ENCODE results near the gene LRRC4.

Gene LRRC4

DNA sequence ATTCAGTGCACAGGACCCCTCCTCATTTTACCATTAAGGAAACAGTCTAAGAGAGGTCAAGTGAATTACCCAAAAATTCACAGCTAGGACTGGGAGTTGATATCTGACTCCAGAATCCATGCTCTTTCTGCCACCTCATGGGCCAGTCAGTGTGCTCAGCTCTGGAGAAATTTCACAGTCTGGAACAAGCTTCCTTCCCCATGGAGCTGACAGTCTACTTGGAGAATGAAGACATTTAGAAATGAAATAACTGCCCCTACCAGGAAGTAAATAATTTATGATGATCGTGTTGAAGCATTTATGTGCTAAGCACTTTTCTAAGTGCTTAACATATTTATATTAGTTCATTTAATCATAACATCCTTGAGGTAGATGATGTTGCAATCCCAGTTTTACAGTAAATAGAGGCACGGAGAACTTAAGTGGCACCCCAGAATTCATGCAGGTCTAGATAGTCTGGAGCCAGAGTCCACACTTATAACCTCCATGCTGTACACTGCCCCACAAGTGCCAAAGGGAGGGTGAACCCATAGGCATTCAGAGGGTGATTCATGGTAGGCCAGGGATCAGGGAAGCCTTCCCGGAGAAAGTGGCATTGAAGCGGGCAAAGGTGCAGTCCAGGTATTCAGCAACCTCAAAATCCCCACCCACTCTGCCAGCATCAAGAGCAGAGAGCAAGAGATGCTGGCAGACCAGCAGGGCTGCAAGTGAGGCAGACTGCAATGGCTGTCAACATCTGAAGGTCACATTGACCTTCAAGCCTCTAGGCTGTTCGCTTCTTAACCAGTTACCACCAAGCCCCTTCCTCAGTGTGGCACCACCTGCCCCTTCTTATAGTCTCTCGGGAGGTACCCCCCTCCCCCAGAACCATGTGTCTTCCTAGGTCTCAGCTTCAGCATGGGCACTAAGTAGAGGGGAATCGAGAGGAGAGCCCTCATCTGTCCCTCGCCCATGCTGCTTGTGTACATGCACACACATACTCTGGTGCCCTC is 38.4 kb upstream of the LRRC4 start:
- no peaks in the 10 kb centered on the region for H3K4me1 ChIP-seq (ENCODE audit: control insufficient read depth, insufficient read depth, low read length)
- H3K4me3 ChIP-seq (ENCODE audit: low read depth, low read length) = no peak overlapping the region
- ChIA-PET CTCF (interaction anchor here (1.2 to 1.7 kb wide), 2 partner anchors 139 to 361 kb away, joined by 7 to 12 read pairs; no protein-coding TSS in a partner anchor), POLR2A (no interaction called here)
- H3K27ac ChIP-seq (ENCODE audit: extremely low read depth, low read depth, low read length) = no peak overlapping the region
- H3K36me3 ChIP-seq (ENCODE audit: control insufficient read depth in 2 of 2, insufficient read depth in 1 of 2, low read length in 2 of 2) = peaks cover 0 to 4% of the 10 kb centered on the region in 2 experiments; a peak in 1 of 3 replicates
- no peaks in the 10 kb centered on the region for H3K9me3 ChIP-seq (ENCODE audit: control insufficient read depth, insufficient read depth, low read depth, low read length)
- TF ChIP-seq GLI4 (tag by site-specific recombination; IDR thresholded peaks at IDR 0.05) = no peak
- no peak for TF ChIP-seq ZNF76 (tag by site-specific recombination; IDR thresholded peaks at IDR 0.05; ENCODE audit: borderline replicate concordance, low read depth)
- TF ChIP-seq, protein P1, sequence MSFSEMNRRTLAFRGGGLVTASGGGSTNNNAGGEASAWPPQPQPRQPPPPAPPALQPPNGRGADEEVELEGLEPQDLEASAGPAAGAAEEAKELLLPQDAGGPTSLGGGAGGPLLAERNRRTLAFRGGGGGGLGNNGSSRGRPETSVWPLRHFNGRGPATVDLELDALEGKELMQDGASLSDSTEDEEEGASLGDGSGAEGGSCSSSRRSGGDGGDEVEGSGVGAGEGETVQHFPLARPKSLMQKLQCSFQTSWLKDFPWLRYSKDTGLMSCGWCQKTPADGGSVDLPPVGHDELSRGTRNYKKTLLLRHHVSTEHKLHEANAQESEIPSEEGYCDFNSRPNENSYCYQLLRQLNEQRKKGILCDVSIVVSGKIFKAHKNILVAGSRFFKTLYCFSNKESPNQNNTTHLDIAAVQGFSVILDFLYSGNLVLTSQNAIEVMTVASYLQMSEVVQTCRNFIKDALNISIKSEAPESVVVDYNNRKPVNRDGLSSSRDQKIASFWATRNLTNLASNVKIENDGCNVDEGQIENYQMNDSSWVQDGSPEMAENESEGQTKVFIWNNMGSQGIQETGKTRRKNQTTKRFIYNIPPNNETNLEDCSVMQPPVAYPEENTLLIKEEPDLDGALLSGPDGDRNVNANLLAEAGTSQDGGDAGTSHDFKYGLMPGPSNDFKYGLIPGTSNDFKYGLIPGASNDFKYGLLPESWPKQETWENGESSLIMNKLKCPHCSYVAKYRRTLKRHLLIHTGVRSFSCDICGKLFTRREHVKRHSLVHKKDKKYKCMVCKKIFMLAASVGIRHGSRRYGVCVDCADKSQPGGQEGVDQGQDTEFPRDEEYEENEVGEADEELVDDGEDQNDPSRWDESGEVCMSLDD (tag by site-specific recombination; IDR thresholded peaks at IDR 0.05) = no peak
- TF ChIP-seq PRDM1 (tag by site-specific recombination; IDR thresholded peaks at IDR 0.05) = no peak
- no peak for TF ChIP-seq ZNF214 (tag by site-specific recombination; IDR thresholded peaks at IDR 0.05; ENCODE audit: borderline replicate concordance)
- no peak for TF ChIP-seq ZNF449 (tag by site-specific recombination; IDR thresholded peaks at IDR 0.05)

- POLR2A ChIA-PET = no interaction called here
Observed at GRCh38 chr7:128068785-128069184, 37.5 kb upstream of the LRRC4 start.

GRCh38 chr7:128067983-128068382 is 36.7 kb upstream of the LRRC4 start:
- ChIA-PET CTCF (interaction anchor here (1.5 to 1.7 kb wide), 2 partner anchors 67 to 141 kb away, joined by 3 to 7 read pairs; no protein-coding TSS in a partner anchor), POLR2A (no interaction called here)
- Histone ChIP-seq H3K27ac (ENCODE audit: extremely low read depth, low read depth, low read length) (no peak overlapping the region), H3K9me3 (ENCODE audit: control insufficient read depth, insufficient read depth, low read depth, low read length) (no peaks in the 10 kb centered on the region), H3K36me3 (ENCODE audit: control insufficient read depth in 2 of 2, insufficient read depth in 1 of 2, low read length in 2 of 2) (no peaks in the 10 kb centered on the region), H3K4me3 (ENCODE audit: low read depth, low read length) (no peak overlapping the region), H3K4me1 (ENCODE audit: control insufficient read depth, insufficient read depth, low read length) (no peaks in the 10 kb centered on the region)
- TF ChIP-seq PATZ1 (tag by site-specific recombination; IDR thresholded peaks at IDR 0.05) (no peak), ZNF24 (tag by site-specific recombination; IDR thresholded peaks at IDR 0.05) (no peak), ZBTB21 (tag by site-specific recombination; IDR thresholded peaks at IDR 0.05) (no peak), ZNF600 (tag by site-specific recombination; IDR thresholded peaks at IDR 0.05) (no peak), ZNF701 (tag by site-specific recombination; IDR thresholded peaks at IDR 0.05) (no peak), MZF1 (tag by site-specific recombination; IDR thresholded peaks at IDR 0.05; ENCODE audit: borderline replicate concordance) (no peak), PRDM1 (tag by site-specific recombination; IDR thresholded peaks at IDR 0.05) (no peak), ZSCAN30 (tag by site-specific recombination; IDR thresholded peaks at IDR 0.05) (no peak), GLIS2 (tag by site-specific recombination; IDR thresholded peaks at IDR 0.05) (no peak), ZNF837 (tag by site-specific recombination; IDR thresholded peaks at IDR 0.05) (no peak)
- TF ChIP-seq, protein P2, sequence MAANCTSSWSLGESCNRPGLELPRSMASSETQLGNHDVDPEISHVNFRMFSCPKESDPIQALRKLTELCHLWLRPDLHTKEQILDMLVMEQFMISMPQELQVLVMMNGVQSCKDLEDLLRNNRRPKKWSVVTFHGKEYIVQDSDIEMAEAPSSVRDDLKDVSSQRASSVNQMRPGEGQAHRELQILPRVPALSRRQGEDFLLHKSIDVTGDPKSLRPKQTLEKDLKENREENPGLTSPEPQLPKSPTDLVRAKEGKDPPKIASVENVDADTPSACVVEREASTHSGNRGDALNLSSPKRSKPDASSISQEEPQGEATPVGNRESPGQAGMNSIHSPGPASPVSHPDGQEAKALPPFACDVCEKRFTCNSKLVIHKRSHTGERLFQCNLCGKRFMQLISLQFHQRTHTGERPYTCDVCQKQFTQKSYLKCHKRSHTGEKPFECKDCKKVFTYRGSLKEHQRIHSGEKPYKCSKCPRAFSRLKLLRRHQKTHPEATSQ (tag by site-specific recombination; IDR thresholded peaks at IDR 0.05) = no peak

More at GRCh38 chr7:128068785-128069184, 37.5 kb upstream of the LRRC4 start:
- no peak overlapping the region for H3K27ac ChIP-seq (ENCODE audit: extremely low read depth, low read depth, low read length)
- no peak for TF ChIP-seq ZNF169 (tag by site-specific recombination; IDR thresholded peaks at IDR 0.05)
- TF ChIP-seq BCL11A (tag by site-specific recombination; IDR thresholded peaks at IDR 0.05; ENCODE audit: low read depth) = no peak
- TF ChIP-seq TCF7L2 (IDR thresholded peaks at IDR 0.05; ENCODE audit: borderline replicate concordance, low read depth, low read length) = no peak
- no peak for TF ChIP-seq ZNF830 (tag by site-specific recombination; IDR thresholded peaks at IDR 0.05; ENCODE audit: low read depth)
- no peak for TF ChIP-seq ZNF596 (tag by site-specific recombination; IDR thresholded peaks at IDR 0.05)
- TF ChIP-seq ZNF404 (tag by site-specific recombination; IDR thresholded peaks at IDR 0.05) = no peak
- no peak for TF ChIP-seq ZNF138 (tag by site-specific recombination; IDR thresholded peaks at IDR 0.05; ENCODE audit: borderline replicate concordance)
- TF ChIP-seq SALL2 (tag by site-specific recombination; IDR thresholded peaks at IDR 0.05; ENCODE audit: borderline replicate concordance) = no peak
- no peak for TF ChIP-seq MYNN (tag by site-specific recombination; IDR thresholded peaks at IDR 0.05; ENCODE audit: borderline replicate concordance)
- no peaks in the 10 kb centered on the region for H3K4me1 ChIP-seq (ENCODE audit: control insufficient read depth, insufficient read depth, low read length)
- no peaks in the 10 kb centered on the region for H3K36me3 ChIP-seq (ENCODE audit: control insufficient read depth in 2 of 2, insufficient read depth in 1 of 2, low read length in 2 of 2)
- CTCF ChIA-PET = interaction anchor here (0.6 to 1.7 kb wide), 3 partner anchors 67 to 360 kb away, joined by 3 to 7 read pairs (median 3); no protein-coding TSS in a partner anchor
- no peaks in the 10 kb centered on the region for H3K9me3 ChIP-seq (ENCODE audit: control insufficient read depth, insufficient read depth, low read depth, low read length)
- no peak overlapping the region for H3K4me3 ChIP-seq (ENCODE audit: low read depth, low read length)

Data from HEK293 (cell line).